H1 (cell line): Measurements from ENCODE around the gene IL5. TPM values are rescaled to one million over a fixed set of nuclear protein-coding genes. Genes with fewer than 3 reads are reported as not detected.

ENCODE experiments used
- CTCF ChIA-PET: fragments of 300-600 bp; sonication (Branson Sonifier 250); formaldehyde crosslinking; loops from one replicate; lab custom pipeline; 2021; ENCODE audit not compliant: partially characterized antibody; lab: Charles Lee
- POLR2A ChIA-PET: fragments of 300-600 bp; sonication (Branson Sonifier 250); formaldehyde crosslinking; loops from one replicate; lab custom pipeline; 2021; ENCODE audit warnings: inconsistent platforms; ENCODE audit not compliant: partially characterized antibody; lab: Charles Lee
- DNase-seq, 2 experiments: peaks; one replicate each; pipeline versions ENCODE4 v3.0.0 to v3.0.0-alpha.2; 2010 to 2022; ENCODE audit warnings: low spot score in 2 of 2, low read depth in 1 of 2, mixed read lengths in 1 of 2
- FAIRE-seq: peaks from 2 replicates; lab custom pipeline; 2011; peaks lifted over from hg19 to GRCh38; lab: Jason Lieb, UNC
- H2AFZ ChIP-seq: 2 replicates; pipeline ENCODE4 v1.8.1; 2012; ENCODE audit warnings: low read length, inconsistent platforms
- H2AK5ac ChIP-seq: 2 replicates; pipeline ENCODE4 v1.6.1; 2013; ENCODE audit warnings: low read depth, low read length
- H2BK120ac ChIP-seq: replicated peaks from 2 replicates; pipeline ENCODE3; 2013; ENCODE audit warnings: low read depth, low read length, inconsistent platforms
- H2BK12ac ChIP-seq: 2 replicates; pipeline ENCODE4 v1.6.1; 2013; ENCODE audit warnings: low read depth, low read length
- H2BK15ac ChIP-seq: 2 replicates; pipeline ENCODE4 v1.6.1; 2013; ENCODE audit warnings: low read length
- H2BK20ac ChIP-seq: 2 replicates; pipeline ENCODE4 v1.6.1; 2013; ENCODE audit warnings: low read length
- H2BK5ac ChIP-seq: 2 replicates; pipeline ENCODE4 v1.6.1; 2013; ENCODE audit warnings: low read depth, low read length
- H3K14ac ChIP-seq: 2 replicates; pipeline ENCODE4 v1.6.1; 2013; ENCODE audit warnings: inconsistent platforms; ENCODE audit not compliant: insufficient read length
- H3K18ac ChIP-seq: 2 replicates; pipeline ENCODE4 v1.6.1; 2013; ENCODE audit warnings: low read length; ENCODE audit errors: extremely low read depth
- H3K23ac ChIP-seq: 2 replicates; pipeline ENCODE4 v1.6.1; 2013; ENCODE audit warnings: inconsistent platforms; ENCODE audit not compliant: insufficient read length
- H3K23me2 ChIP-seq: 2 replicates; pipeline ENCODE4 v1.6.1; 2013; ENCODE audit warnings: low read depth, low read length
- H3K27ac ChIP-seq: 2 replicates; pipeline ENCODE4 v1.6.1; 2011; ENCODE audit warnings: low read depth, low read length, inconsistent platforms
- H3K27me3 ChIP-seq, 4 experiments: replicated peaks in 1 of 4; 1 replicate in 1 of 4; 2 replicates in 3 of 4; pipeline versions ENCODE4 v1.6.1 to v1.8.1; 2011 to 2013; ENCODE audit warnings: low read length in 3 of 4, mild to moderate bottlenecking in 3 of 4, inconsistent platforms in 2 of 4, mixed read lengths in 2 of 4, moderate library complexity in 1 of 4; ENCODE audit not compliant: control insufficient read depth in 3 of 4, insufficient read depth in 3 of 4; ENCODE audit errors: extremely low read depth in 1 of 4
- H3K36me3 ChIP-seq, 4 experiments: 2 replicates each; pipeline versions ENCODE4 v1.6.1 to v1.8.1; 2011 to 2013; ENCODE audit warnings: mild to moderate bottlenecking in 4 of 4, low read length in 3 of 4, moderate library complexity in 2 of 4, control low read depth in 1 of 4, inconsistent platforms in 1 of 4; ENCODE audit not compliant: insufficient read depth in 4 of 4, control insufficient read depth in 2 of 4
- H3K4ac ChIP-seq: replicated peaks from 2 replicates; pipeline ENCODE3; 2013; ENCODE audit warnings: low read length, low read depth, mixed read lengths, inconsistent platforms; ENCODE audit not compliant: insufficient read length
- H3K4me1 ChIP-seq, 4 experiments: replicated peaks in 1 of 4; 1 replicate in 1 of 4; 2 replicates in 3 of 4; pipeline versions ENCODE4 v1.6.1 to v1.8.1; 2011 to 2013; ENCODE audit warnings: low read length in 3 of 4, inconsistent platforms in 2 of 4, mixed read lengths in 1 of 4; ENCODE audit not compliant: insufficient read depth in 4 of 4, control insufficient read depth in 3 of 4
- H3K4me2 ChIP-seq, 2 experiments: 2 replicates each; pipeline versions ENCODE4 v1.6.1 to v1.8.1; 2011 to 2013; ENCODE audit warnings: low read depth in 2 of 2, low read length in 2 of 2, control low read depth in 1 of 2, inconsistent platforms in 1 of 2, mild to moderate bottlenecking in 1 of 2; ENCODE audit not compliant: insufficient read depth in 1 of 2
- H3K4me3 ChIP-seq, 4 experiments: fragments of 200-600, 300-600 bp in 1 of 4; sonication (generic), shearing (Covaris generic), sonication (Bioruptor Twin) in 1 of 4; 2 replicates each; pipeline versions ENCODE4 v1.5.1 to v1.8.1; 2011 to 2016; ENCODE audit warnings: low read length in 4 of 4, low read depth in 3 of 4, control low read depth in 2 of 4, inconsistent platforms in 2 of 4, mild to moderate bottlenecking in 2 of 4, mixed read lengths in 1 of 4, moderate library complexity in 1 of 4; ENCODE audit not compliant: insufficient read depth in 2 of 4; ENCODE audit errors: extremely low read depth in 1 of 4
- H3K56ac ChIP-seq: replicated peaks from 2 replicates; pipeline ENCODE3; 2013; ENCODE audit warnings: low read depth, mild to moderate bottlenecking, mixed read lengths, low read length, inconsistent platforms; ENCODE audit not compliant: insufficient read length
- H3K79me1 ChIP-seq: 2 replicates; pipeline ENCODE4 v1.6.1; 2013; ENCODE audit warnings: low read depth, low read length, control low read depth
- H3K79me2 ChIP-seq, 2 experiments: 2 replicates each; pipeline versions ENCODE4 v1.6.1 to v1.8.1; 2012 to 2013; ENCODE audit warnings: low read length in 2 of 2, mild to moderate bottlenecking in 2 of 2, inconsistent platforms in 1 of 2; ENCODE audit not compliant: insufficient read depth in 2 of 2, control insufficient read depth in 1 of 2
- H3K9ac ChIP-seq, 4 experiments: replicated peaks in 1 of 4; 1 replicate in 1 of 4; 2 replicates in 3 of 4; pipeline versions ENCODE4 v1.6.1 to v1.8.1; 2011 to 2013; ENCODE audit warnings: low read depth in 3 of 4, low read length in 3 of 4, control low read depth in 2 of 4, mild to moderate bottlenecking in 2 of 4, moderate library complexity in 2 of 4, inconsistent platforms in 1 of 4; ENCODE audit errors: extremely low read depth in 1 of 4
- H3K9me3 ChIP-seq, 2 experiments: 2 replicates each; pipeline versions ENCODE4 v1.6.1 to v1.8.1; 2012 to 2013; ENCODE audit warnings: mild to moderate bottlenecking in 2 of 2, moderate library complexity in 2 of 2, control low read depth in 1 of 2, inconsistent platforms in 1 of 2, low read depth in 1 of 2, low read length in 1 of 2, mixed read lengths in 1 of 2; ENCODE audit not compliant: insufficient read depth in 2 of 2
- H4K20me1 ChIP-seq, 2 experiments: replicated peaks in 1 of 2; 2 replicates each; pipeline versions ENCODE3 to v1.8.1; 2011 to 2013; ENCODE audit warnings: inconsistent platforms in 2 of 2, low read length in 2 of 2, mild to moderate bottlenecking in 1 of 2; ENCODE audit not compliant: insufficient read depth in 2 of 2, control insufficient read depth in 1 of 2
- H4K5ac ChIP-seq: 2 replicates; pipeline ENCODE4 v1.6.1; 2013; ENCODE audit warnings: low read length, low read depth, mixed read lengths, inconsistent platforms; ENCODE audit not compliant: insufficient read length
- H4K8ac ChIP-seq: 2 replicates; pipeline ENCODE4 v1.8.0; 2013; ENCODE audit warnings: mild to moderate bottlenecking, moderate library complexity, low read length, inconsistent platforms; ENCODE audit not compliant: insufficient read depth; ENCODE audit errors: extremely low read depth
- H4K91ac ChIP-seq: replicated peaks from 2 replicates; pipeline ENCODE3; 2013; ENCODE audit warnings: low read length, mixed read lengths, inconsistent platforms; ENCODE audit not compliant: insufficient read length
- BACH1 ChIP-seq: IDR thresholded peaks from 2 replicates; pipeline ENCODE4 v1.6.1; 2012; ENCODE audit warnings: low read length, improper control_type of control experiment
- BRCA1 ChIP-seq: IDR thresholded peaks from 2 replicates; pipeline ENCODE4 v1.6.1; 2012; ENCODE audit warnings: low read depth, low read length, improper control_type of control experiment
- CHD2 ChIP-seq: IDR thresholded peaks from 2 replicates; pipeline ENCODE4 v1.6.1; 2012; ENCODE audit warnings: low read length, improper control_type of control experiment
- CTCF ChIP-seq, 3 experiments: IDR thresholded peaks; 1 replicate in 2 of 3; 2 replicates in 1 of 3; pipeline versions ENCODE4 v1.5.1 to v1.6.1; 2011; ENCODE audit warnings: low read length in 3 of 3, mild to moderate bottlenecking in 3 of 3, inconsistent platforms in 2 of 3, low read depth in 1 of 3, moderate library complexity in 1 of 3; ENCODE audit not compliant: insufficient read depth in 1 of 3; ENCODE audit errors: control extremely low read depth in 1 of 3
- E2F6 ChIP-seq: IDR thresholded peaks from 2 replicates; pipeline ENCODE4 v1.6.1; 2012; ENCODE audit warnings: inconsistent platforms
- HDAC2 ChIP-seq, 2 experiments: fragments of 300-600 bp in 1 of 2; sonication (generic) in 1 of 2; IDR thresholded peaks; 2 replicates each; pipeline ENCODE4 v1.6.1; 2011 to 2012; ENCODE audit warnings: low read depth in 2 of 2, low read length in 2 of 2, mild to moderate bottlenecking in 2 of 2, moderate library complexity in 2 of 2, borderline replicate concordance in 1 of 2, inconsistent platforms in 1 of 2
- MAX ChIP-seq: IDR thresholded peaks from 2 replicates; pipeline ENCODE4 v1.6.1; 2012; ENCODE audit warnings: inconsistent platforms
- NRF1 ChIP-seq: IDR thresholded peaks from 2 replicates; pipeline ENCODE4 v1.6.1; 2011; ENCODE audit warnings: mild to moderate bottlenecking, low read depth, low read length, improper control_type of control experiment
- POLR2AphosphoS5 ChIP-seq: IDR thresholded peaks from 2 replicates; pipeline ENCODE4 v1.6.1; 2011; ENCODE audit warnings: low read depth, low read length
- RBBP5 ChIP-seq: IDR thresholded peaks from 2 replicates; pipeline ENCODE4 v1.7.1; 2012; ENCODE audit warnings: low read depth, mild to moderate bottlenecking, inconsistent platforms, low read length, moderate library complexity, borderline replicate concordance
- SIRT6 ChIP-seq: IDR thresholded peaks from one replicate; pipeline ENCODE4 v1.7.1; 2012; ENCODE audit warnings: low read length, inconsistent platforms
- WGBS, 2 experiments: shearing (Covaris generic) in 1 of 2; methylation state at CpG; one replicate each; pipeline versions ENCODE4 v1.1.6 to v1.1.7; 2013 to 2015; ENCODE audit warnings: low lambda C conversion rate in 2 of 2, mixed read lengths in 2 of 2, inconsistent platforms in 1 of 2, low coverage in 1 of 2, missing lambda C conversion rate in 1 of 2; ENCODE audit not compliant: insufficient replicate concordance in 2 of 2, insufficient coverage in 1 of 2, insufficient read length in 1 of 2; ENCODE audit errors: extremely low coverage in 1 of 2, missing lambda C conversion rate in 1 of 2; 5-methylcytosine and 5-hydroxymethylcytosine counted together
- polyA plus RNA-seq, 7 experiments: library from polyadenylated mRNA; depleted of rRNA in 3 of 7; stranded (reverse) in 5 of 7; unstranded in 2 of 7; fragments of >200 nt in 5 of 7; fragments of 200-250 nt in 2 of 7; gene quantifications; 1 replicate in 5 of 7; 2 replicates in 1 of 7; 4 replicates in 1 of 7; pipeline versions ENCODE4 v1.2.1 to v1.2.3, GENCODE V29; 2011 to 2013; ENCODE audit warnings: missing spikeins in 2 of 7, mixed read lengths in 2 of 7
- total RNA-seq: library from RNA; stranded (reverse); fragmentation: NEBNext Ultra II Directional; extraction: Animal tissue kit (Norgen Biotek cat#: 25700); gene quantifications from 2 replicates; pipeline ENCODE4 v1.2.1, GENCODE V29; 2021

IL5 gene
- total and polyA plus RNA-seq, 2 of the 8 experiments (the other 6 are each of a cell fraction or from before 2014, with no cell fraction given) = not detected

- no peak overlapping the region for H2BK5ac ChIP-seq
- peaks cover 12 to 23% (median 15%) of the 10 kb centered on the region in 4 experiments for H3K4me1 ChIP-seq
- no peak overlapping the region for H3K9ac ChIP-seq
- no peak overlapping the region for H3K14ac ChIP-seq
- H3K4me3 ChIP-seq = no peak overlapping the region
- H3K23me2 ChIP-seq = peaks cover 27% of the 10 kb centered on the region; the same call in 1 of the 2 replicates
- no peak overlapping the region for H4K8ac ChIP-seq
- H3K27ac ChIP-seq = no peak overlapping the region
- no peak overlapping the region for H3K4me2 ChIP-seq
- H3K36me3 ChIP-seq = no peaks in the 10 kb centered on the region
- no peak overlapping the region for H2BK15ac ChIP-seq
- H3K56ac ChIP-seq = no peak overlapping the region
- H2BK20ac ChIP-seq = no peak overlapping the region
- ChIA-PET POLR2A (interaction anchor here (2.0 kb wide), 1 partner anchor 15 kb away, joined by 6 read pairs; no protein-coding TSS in a partner anchor), CTCF (interaction anchor here (1.8 to 19.9 kb wide), 4 partner anchors 7 to 105 kb away, joined by 4 to 353 read pairs (median 63); no protein-coding TSS in a partner anchor)
- H2BK12ac ChIP-seq = no peak overlapping the region
- H3K79me2 ChIP-seq = no peaks in the 10 kb centered on the region
- DNase-seq = no peak
- H2BK120ac ChIP-seq = no peak overlapping the region
- H4K91ac ChIP-seq = no peak overlapping the region
- H4K5ac ChIP-seq = no peak overlapping the region
- no peak overlapping the region for H3K23ac ChIP-seq
- no peak overlapping the region for H2AK5ac ChIP-seq
- no peak overlapping the region for H3K18ac ChIP-seq
- H3K79me1 ChIP-seq = no peaks in the 10 kb centered on the region
- H2AFZ ChIP-seq = no peak overlapping the region
- H4K20me1 ChIP-seq = peaks cover 0 to 5% of the 10 kb centered on the region in 2 experiments
- no peak for FAIRE-seq
- 87% methylated on average over 4 of the region's 4 CpGs; no CpG with 5 or more reads in 1 of the 2 experiments for WGBS, 2 experiments
- H3K4ac ChIP-seq = no peak overlapping the region
- H3K9me3 ChIP-seq = no peaks in the 10 kb centered on the region
- H3K27me3 ChIP-seq = peaks cover 0 to 7% (median 4%) of the 10 kb centered on the region in 4 experiments; a peak in 3 of 7 replicates
- TF ChIP-seq NRF1 = no peak
- no peak for TF ChIP-seq CTCF (IDR thresholded peaks at IDR 0.05; ENCODE audit: control extremely low read depth in 1 of 3, insufficient read depth in 1 of 3, low read depth in 1 of 3, low read length in 3 of 3)
- no peak for TF ChIP-seq MAX
- no peak for TF ChIP-seq CHD2
- TF ChIP-seq HDAC2 (IDR thresholded peaks at IDR 0.05; ENCODE audit: borderline replicate concordance in 1 of 2, low read depth in 2 of 2, low read length in 2 of 2) = no peak
- TF ChIP-seq BRCA1 = no peak
- TF ChIP-seq POLR2AphosphoS5 = no peak
- TF ChIP-seq RBBP5 = no peak
- TF ChIP-seq SIRT6 = no peak
- TF ChIP-seq E2F6 = no peak
- TF ChIP-seq BACH1 = no peak
These were observed 50.1 kb downstream of the IL5 start for GRCh38 chr5:132493241-132493640.
